Coronary artery (tissue), 2 donors: ENCODE measurements around the gene PCBP2.

Experiments
- DNase-seq: peaks from one replicate; pipeline ENCODE4 v3.0.0-alpha.2; 2017; ENCODE audit warnings: low spot score
- H3K27ac ChIP-seq, 2 donors: fragments of 200-600 bp; sonication (generic); one replicate each; pipeline ENCODE4 v1.5.1; 2016 to 2019
- H3K4me3 ChIP-seq: fragments of 200-600 bp; sonication (generic); 2 replicates; pipeline ENCODE4 v1.5.1; 2016; ENCODE audit warnings: mild to moderate bottlenecking, moderate library complexity
- TF ChIP-seq, protein P1 (sequence below): fragments of 200-600 bp; sonication (generic); IDR thresholded peaks from one replicate; pipeline ENCODE4 v1.5.1; 2019; ENCODE audit warnings: antibody characterized with exemption

The PCBP2 gene

DNA sequence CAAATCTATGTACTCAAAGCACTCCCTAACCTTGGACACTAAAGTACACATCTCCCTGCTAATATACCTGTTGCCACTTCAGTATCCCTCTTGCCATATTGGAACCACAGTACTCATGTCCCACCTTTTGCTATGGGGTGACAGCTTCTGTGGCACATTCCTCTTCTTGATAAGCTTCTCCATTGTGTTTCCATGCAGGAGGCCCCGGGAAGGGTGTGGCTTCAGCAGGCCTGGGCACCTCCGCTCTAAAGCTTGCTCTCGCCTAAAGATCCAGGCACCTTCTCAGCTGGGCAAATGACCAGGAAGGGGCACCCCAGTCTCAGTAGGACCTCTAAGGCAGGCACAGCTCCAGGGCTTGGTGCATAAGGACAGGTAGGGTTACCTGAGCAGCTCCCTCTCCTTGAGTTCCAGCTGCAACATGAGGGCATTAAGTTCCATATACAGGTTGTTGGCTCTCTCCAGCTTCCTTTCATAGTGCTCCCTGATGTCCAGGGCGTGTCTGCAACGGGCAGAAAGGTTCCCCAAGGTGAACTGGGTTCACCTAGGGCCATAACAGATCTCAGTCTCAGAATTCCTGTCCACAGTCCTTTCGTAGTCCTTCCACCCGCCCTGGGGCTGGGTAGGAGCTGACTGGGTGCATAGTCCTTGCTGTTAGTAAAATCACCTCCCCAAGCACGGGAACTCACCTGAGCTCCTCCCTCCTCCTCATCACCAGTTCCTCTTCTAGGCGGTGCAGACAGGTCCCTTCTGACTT is 31.5 kb downstream of the PCBP2 start:
- DNase-seq = no peak
- TF ChIP-seq, protein P1, sequence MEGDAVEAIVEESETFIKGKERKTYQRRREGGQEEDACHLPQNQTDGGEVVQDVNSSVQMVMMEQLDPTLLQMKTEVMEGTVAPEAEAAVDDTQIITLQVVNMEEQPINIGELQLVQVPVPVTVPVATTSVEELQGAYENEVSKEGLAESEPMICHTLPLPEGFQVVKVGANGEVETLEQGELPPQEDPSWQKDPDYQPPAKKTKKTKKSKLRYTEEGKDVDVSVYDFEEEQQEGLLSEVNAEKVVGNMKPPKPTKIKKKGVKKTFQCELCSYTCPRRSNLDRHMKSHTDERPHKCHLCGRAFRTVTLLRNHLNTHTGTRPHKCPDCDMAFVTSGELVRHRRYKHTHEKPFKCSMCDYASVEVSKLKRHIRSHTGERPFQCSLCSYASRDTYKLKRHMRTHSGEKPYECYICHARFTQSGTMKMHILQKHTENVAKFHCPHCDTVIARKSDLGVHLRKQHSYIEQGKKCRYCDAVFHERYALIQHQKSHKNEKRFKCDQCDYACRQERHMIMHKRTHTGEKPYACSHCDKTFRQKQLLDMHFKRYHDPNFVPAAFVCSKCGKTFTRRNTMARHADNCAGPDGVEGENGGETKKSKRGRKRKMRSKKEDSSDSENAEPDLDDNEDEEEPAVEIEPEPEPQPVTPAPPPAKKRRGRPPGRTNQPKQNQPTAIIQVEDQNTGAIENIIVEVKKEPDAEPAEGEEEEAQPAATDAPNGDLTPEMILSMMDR = no peak
- Histone ChIP-seq H3K4me3 (no peak overlapping the region), H3K27ac (peak overlapping the region in 1 of 2 donors; percentile 60)

DNA sequence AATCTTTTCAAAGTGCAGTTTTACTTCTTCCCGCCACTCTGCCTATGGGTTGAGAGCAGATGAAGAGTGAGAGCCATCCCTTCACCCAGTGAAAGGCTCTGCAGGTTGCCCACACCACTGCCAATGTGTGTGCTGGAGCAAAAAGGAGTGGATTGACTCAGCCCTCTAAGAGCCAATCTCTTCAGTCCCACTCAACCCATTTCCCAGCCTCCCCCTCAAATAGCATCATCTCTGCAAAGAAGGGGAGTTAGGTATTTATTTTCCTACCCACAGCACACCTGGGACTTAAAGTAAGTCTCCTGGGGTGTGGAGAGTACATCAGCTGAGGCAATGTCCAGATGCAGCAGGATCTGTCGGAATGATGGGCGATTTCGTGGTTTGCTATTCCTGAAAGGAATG is 32.1 kb downstream of the PCBP2 start:
- Histone ChIP-seq H3K4me3 (no peak overlapping the region), H3K27ac (no peak overlapping the region)
- TF ChIP-seq, protein P1 = no peak
- DNase-seq = no peak

DNA sequence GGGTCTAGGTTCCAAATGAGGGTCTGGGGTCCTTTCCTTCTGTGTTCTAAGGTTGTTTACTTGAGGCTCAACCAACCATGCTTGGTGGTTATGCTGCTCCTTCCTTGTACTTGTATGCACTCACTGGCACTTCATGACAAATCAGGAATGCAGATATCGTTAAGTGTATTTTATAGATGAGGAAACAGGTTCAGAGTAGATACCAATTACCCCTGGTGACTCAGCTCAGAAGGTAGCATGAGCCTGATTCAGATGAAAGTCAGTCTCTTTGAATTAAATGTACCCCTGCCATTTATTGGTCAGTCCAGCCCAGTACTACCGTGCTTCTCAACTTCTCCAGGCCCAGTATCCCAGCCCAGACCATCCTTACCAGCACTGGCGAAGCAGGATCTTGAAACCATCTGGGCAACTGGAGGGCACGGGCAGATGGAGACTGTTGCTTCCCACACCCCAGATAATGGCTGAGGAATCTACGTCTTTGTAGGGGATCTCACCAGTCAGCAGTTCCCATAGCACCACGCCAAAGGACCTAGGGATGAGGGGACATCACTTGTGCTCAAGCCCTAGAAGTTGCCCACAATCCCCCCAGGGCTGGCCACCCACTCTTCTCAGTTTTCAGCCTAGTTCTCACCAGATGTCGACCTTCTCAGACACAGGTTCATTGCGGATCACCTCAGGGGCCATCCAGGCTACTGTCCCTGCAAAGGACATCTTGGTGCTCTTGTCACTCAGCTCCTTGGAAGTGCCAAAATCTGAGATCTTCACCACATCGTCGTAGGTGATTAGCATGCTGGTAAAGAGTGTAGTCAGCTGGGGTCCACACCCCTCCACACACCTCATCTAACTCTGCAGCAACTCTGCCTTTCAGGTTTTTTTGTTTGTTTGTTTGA is 33.0 kb downstream of the PCBP2 start:
- TF ChIP-seq, protein P1 = no peak
- no peak for DNase-seq
- no peak overlapping the region for H3K27ac ChIP-seq
- H3K4me3 ChIP-seq = no peak overlapping the region

DNA sequence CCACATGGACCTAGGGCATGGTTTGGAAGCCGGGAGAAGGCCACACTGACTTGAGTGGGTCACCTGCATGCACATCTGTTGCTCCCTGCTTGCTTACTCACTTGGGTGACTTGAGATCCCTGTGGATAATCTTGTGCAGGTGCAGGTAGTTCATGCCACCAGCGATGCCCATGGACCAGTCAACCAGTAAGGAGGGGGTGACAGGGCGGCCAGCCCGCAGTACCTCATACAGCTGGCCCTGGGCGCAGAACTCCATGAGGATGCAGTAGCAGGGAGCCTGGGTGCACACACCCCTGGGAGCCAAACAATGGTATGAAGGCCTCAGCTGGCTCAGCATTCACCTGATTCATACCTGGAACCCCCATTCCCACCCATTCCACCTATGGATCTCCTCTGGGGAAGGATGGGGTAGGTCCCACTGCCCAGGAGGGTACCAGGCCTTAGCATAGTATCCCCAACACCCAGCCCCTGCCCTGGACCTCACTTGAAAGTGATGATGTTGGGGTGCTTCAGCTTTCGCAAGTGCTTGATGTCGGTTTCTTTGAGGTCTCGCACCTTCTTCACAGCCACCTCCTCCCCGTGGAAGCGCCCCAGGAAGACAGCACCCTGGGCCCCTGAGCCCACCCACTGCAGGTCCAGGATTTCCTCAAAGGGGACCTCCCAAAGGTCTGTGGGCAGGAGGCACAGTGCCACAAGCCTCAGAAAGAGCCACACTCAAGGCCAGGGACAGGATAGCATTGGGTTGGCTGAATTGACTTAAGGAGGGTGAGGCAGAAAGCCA is 34.2 kb downstream of the PCBP2 start:
- TF ChIP-seq, protein P1 = no peak
- Histone ChIP-seq H3K27ac (no peak overlapping the region), H3K4me3 (no peak overlapping the region)
- no peak for DNase-seq

DNA sequence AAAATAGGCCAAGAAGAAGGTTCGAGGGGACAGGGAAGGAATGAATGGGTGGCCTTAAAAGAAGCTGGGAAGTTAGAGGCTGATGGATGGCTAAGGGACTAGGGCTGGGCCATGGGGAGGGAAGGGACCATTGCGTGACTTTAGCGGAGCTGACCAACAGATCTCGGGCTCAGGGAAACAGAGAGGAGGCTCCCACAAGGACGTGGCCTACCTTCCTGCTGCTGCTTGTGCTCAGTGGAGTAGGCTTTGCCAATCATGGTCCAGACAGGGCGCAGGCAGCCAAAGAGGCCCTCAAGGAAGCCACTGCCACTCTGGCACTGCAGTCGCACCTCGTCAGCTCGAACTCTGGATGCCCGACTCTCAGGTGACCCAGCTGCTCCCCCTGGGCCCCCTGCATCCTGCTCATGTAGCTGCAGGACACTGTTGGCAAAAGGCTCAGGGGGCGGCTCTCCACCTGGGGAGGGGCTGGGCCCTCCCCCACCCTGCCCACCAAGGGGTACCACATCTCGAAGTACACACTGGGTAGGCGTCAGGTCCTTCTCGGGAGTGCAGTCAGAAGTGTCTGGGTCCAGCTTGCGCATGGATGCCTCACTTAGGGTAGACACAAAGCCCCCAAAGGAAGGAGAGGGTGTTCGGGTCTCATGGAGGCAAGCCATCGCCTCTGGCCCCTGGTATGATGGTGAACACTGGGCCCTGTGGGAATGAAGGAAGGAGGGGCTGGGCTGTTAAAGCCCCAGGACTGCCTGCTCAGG is 35.0 kb downstream of the PCBP2 start:
- no peak for DNase-seq
- Histone ChIP-seq H3K4me3 (no peak overlapping the region), H3K27ac (no peak overlapping the region)
- TF ChIP-seq, protein P1 = no peak

DNA sequence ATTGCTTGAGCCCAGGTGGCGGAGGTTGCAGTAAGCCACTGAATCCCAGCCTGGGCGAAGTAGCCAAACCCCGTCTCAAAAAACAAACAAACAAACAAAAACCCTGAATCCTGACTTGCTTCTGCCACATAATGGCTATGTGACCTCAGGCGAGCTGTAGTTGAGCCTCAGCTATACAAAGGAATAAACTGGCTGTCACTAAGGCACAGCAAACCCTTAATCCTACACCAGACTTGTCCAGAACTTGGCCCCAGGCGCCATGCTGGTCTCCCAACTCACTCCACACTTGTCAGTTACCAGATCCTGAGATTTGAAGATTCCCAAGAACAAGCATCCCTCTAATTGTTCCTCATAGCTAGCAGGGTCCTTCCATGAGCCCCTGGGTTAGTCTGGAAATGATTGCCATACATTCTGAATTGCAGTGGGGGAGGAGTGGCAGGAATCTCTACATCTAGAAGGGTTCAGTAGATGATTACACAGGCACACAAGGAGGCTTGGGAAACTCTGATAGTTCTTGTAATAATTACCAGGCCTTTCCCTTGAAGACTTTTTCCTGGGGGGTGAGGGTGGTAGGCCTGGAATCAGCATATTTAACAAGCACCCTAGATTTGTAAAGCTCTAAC is 37.5 kb downstream of the PCBP2 start:
- no peak overlapping the region for H3K4me3 ChIP-seq
- no peak overlapping the region for H3K27ac ChIP-seq
- no peak for DNase-seq
- TF ChIP-seq, protein P1 = no peak
